H1 (cell line): ENCODE data around the gene TRIP13. TPM values are rescaled to one million over a fixed set of nuclear protein-coding genes. Genes with fewer than 3 reads are reported as not detected.

Experiments
- BCL11A ChIP-seq, 2 experiments: IDR thresholded peaks; one replicate each; pipeline ENCODE4 v1.6.1; 2011; ENCODE audit warnings: low read depth in 2 of 2, low read length in 2 of 2, mild to moderate bottlenecking in 2 of 2
- CBX5 ChIP-seq: fragments of 300-800, 300-1000 bp; sonication (generic); IDR thresholded peaks from 2 replicates; pipeline ENCODE4 v1.7.1; 2016; ENCODE audit warnings: antibody characterized with exemption, low read length, low read depth
- CREB1 ChIP-seq: IDR thresholded peaks from 2 replicates; pipeline ENCODE4 v1.6.1; 2012; ENCODE audit warnings: inconsistent platforms
- HDAC2 ChIP-seq, 2 experiments: fragments of 300-600 bp in 1 of 2; sonication (generic) in 1 of 2; IDR thresholded peaks; 2 replicates each; pipeline ENCODE4 v1.6.1; 2011 to 2012; ENCODE audit warnings: low read depth in 2 of 2, low read length in 2 of 2, mild to moderate bottlenecking in 2 of 2, moderate library complexity in 2 of 2, borderline replicate concordance in 1 of 2, inconsistent platforms in 1 of 2
- HDAC6 ChIP-seq: IDR thresholded peaks from one replicate; pipeline ENCODE4 v1.7.1; 2012; ENCODE audit warnings: low read depth, mild to moderate bottlenecking, inconsistent platforms, low read length, moderate library complexity
- JUND ChIP-seq: IDR thresholded peaks from 2 replicates; pipeline ENCODE4 v1.6.1; 2011; ENCODE audit warnings: mild to moderate bottlenecking, improper control_type of control experiment, low read length
- PHF8 ChIP-seq: fragments of 200-600 bp; sonication (generic); conservative IDR thresholded peaks from 2 replicates; pipeline ENCODE4 v1.7.1; 2012; ENCODE audit warnings: low read depth, mild to moderate bottlenecking, inconsistent platforms, low read length, moderate library complexity
- TEAD4 ChIP-seq: IDR thresholded peaks from 2 replicates; pipeline ENCODE4 v1.6.1; 2012; ENCODE audit warnings: low read depth, low read length, inconsistent platforms, mixed read lengths
- polyA plus RNA-seq, 7 experiments: library from polyadenylated mRNA; depleted of rRNA in 3 of 7; stranded (reverse) in 5 of 7; unstranded in 2 of 7; fragments of >200 nt in 5 of 7; fragments of 200-250 nt in 2 of 7; gene quantifications; 1 replicate in 5 of 7; 2 replicates in 1 of 7; 4 replicates in 1 of 7; pipeline versions ENCODE4 v1.2.1 to v1.2.3, GENCODE V29; 2011 to 2013; ENCODE audit warnings: missing spikeins in 2 of 7, mixed read lengths in 2 of 7
- total RNA-seq: library from RNA; stranded (reverse); fragmentation: NEBNext Ultra II Directional; extraction: Animal tissue kit (Norgen Biotek cat#: 25700); gene quantifications from 2 replicates; pipeline ENCODE4 v1.2.1, GENCODE V29; 2021
- TF ChIP-seq, protein P1 (sequence below), 3 experiments: IDR thresholded peaks; 1 replicate in 2 of 3; 2 replicates in 1 of 3; pipeline versions ENCODE4 v1.5.1 to v1.6.1; 2011; ENCODE audit warnings: low read length in 3 of 3, mild to moderate bottlenecking in 3 of 3, inconsistent platforms in 2 of 3, low read depth in 1 of 3, moderate library complexity in 1 of 3; ENCODE audit not compliant: insufficient read depth in 1 of 3; ENCODE audit errors: control extremely low read depth in 1 of 3

Gene TRIP13
- total and polyA plus RNA-seq, 2 of the 8 experiments (the other 6 are each of a cell fraction or from before 2014, with no cell fraction given): 20.0 to 39.2 TPM

- TF ChIP-seq, protein P1, sequence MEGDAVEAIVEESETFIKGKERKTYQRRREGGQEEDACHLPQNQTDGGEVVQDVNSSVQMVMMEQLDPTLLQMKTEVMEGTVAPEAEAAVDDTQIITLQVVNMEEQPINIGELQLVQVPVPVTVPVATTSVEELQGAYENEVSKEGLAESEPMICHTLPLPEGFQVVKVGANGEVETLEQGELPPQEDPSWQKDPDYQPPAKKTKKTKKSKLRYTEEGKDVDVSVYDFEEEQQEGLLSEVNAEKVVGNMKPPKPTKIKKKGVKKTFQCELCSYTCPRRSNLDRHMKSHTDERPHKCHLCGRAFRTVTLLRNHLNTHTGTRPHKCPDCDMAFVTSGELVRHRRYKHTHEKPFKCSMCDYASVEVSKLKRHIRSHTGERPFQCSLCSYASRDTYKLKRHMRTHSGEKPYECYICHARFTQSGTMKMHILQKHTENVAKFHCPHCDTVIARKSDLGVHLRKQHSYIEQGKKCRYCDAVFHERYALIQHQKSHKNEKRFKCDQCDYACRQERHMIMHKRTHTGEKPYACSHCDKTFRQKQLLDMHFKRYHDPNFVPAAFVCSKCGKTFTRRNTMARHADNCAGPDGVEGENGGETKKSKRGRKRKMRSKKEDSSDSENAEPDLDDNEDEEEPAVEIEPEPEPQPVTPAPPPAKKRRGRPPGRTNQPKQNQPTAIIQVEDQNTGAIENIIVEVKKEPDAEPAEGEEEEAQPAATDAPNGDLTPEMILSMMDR (IDR thresholded peaks at IDR 0.05; ENCODE audit: control extremely low read depth in 1 of 3, insufficient read depth in 1 of 3, low read depth in 1 of 3, low read length in 3 of 3): no peak
- TF ChIP-seq PHF8 (no peak), HDAC6 (no peak), CREB1 (no peak), HDAC2 (IDR thresholded peaks at IDR 0.05; ENCODE audit: borderline replicate concordance in 1 of 2, low read depth in 2 of 2, low read length in 2 of 2) (no peak), TEAD4 (no peak), CBX5 (no peak), JUND (no peak), BCL11A (IDR thresholded peaks at IDR 0.05; ENCODE audit: low read depth in 2 of 2, low read length in 2 of 2) (no peak)
Measured at GRCh38 chr5:919356-920000, 26.8 kb downstream of the TRIP13 start (continued).
